MM.1S (cell line): ENCODE data around the gene C1D.

Source experiments
- DNase-seq: peaks from one replicate; pipeline ENCODE4 v3.0.0-alpha.2; 2015
- H2AFZ ChIP-seq: fragments of 300-600 bp; sonication (generic); 2 replicates; pipeline ENCODE4 v1.6.0; 2016; ENCODE audit warnings: antibody characterized with exemption, low read length
- H3F3A ChIP-seq: fragments of 300-600 bp; sonication (generic); 2 replicates; pipeline ENCODE4 v1.6.1; 2016; ENCODE audit warnings: mild to moderate bottlenecking, antibody characterized with exemption, low read length, moderate library complexity, mixed read lengths; ENCODE audit not compliant: insufficient read depth
- H3K27ac ChIP-seq: fragments of 300-600 bp; sonication (generic); 2 replicates; pipeline ENCODE4 v1.5.1; 2016; ENCODE audit warnings: mild to moderate bottlenecking, low read length
- H3K27me3 ChIP-seq: fragments of 300-600 bp; sonication (generic); replicated peaks from 2 replicates; pipeline ENCODE4 v1.6.0; 2016; ENCODE audit warnings: low read length; ENCODE audit not compliant: insufficient read depth
- H3K36me3 ChIP-seq: fragments of 300-600 bp; sonication (generic); replicated peaks from 2 replicates; pipeline ENCODE4 v1.6.1; 2016; ENCODE audit warnings: mild to moderate bottlenecking, low read length, mixed read lengths; ENCODE audit not compliant: insufficient read depth
- H3K4me1 ChIP-seq: fragments of 300-600 bp; sonication (generic); 2 replicates; pipeline ENCODE4 v1.6.1; 2016; ENCODE audit warnings: low read length, mixed read lengths
- H3K4me2 ChIP-seq: fragments of 300-600 bp; sonication (generic); 2 replicates; pipeline ENCODE4 v1.6.0; 2016; ENCODE audit warnings: low read depth, low read length
- H3K4me3 ChIP-seq: fragments of 300-600 bp; sonication (generic); 2 replicates; pipeline ENCODE4 v1.5.1; 2016; ENCODE audit warnings: low read length, mixed read lengths
- H3K79me2 ChIP-seq: fragments of 300-600 bp; sonication (generic); 2 replicates; pipeline ENCODE4 v1.6.1; 2016; ENCODE audit warnings: mixed run types, low read length, mixed read lengths
- H3K9ac ChIP-seq: fragments of 300-600 bp; sonication (generic); 2 replicates; pipeline ENCODE4 v1.6.1; 2016; ENCODE audit warnings: low read length, mixed read lengths
- H3K9me2 ChIP-seq: fragments of 300-600 bp; sonication (generic); replicated peaks from 2 replicates; pipeline ENCODE4 v1.6.1; 2016; ENCODE audit warnings: mild to moderate bottlenecking, low read length, mixed read lengths; ENCODE audit not compliant: insufficient read depth
- H3K9me3 ChIP-seq: fragments of 300-600 bp; sonication (generic); replicated peaks from 2 replicates; pipeline ENCODE4 v1.6.1; 2016; ENCODE audit warnings: mild to moderate bottlenecking, low read length, mixed read lengths; ENCODE audit not compliant: insufficient read depth
- H4K20me1 ChIP-seq: fragments of 300-600 bp; sonication (generic); 2 replicates; pipeline ENCODE4 v1.6.1; 2016; ENCODE audit warnings: mild to moderate bottlenecking, low read length, moderate library complexity, mixed read lengths; ENCODE audit not compliant: insufficient read depth
- CTCF ChIP-seq: fragments of 300-600 bp; sonication (generic); IDR thresholded peaks from 2 replicates; pipeline ENCODE4 v1.5.1; 2016; ENCODE audit warnings: antibody characterized with exemption, low read length, mixed read lengths
- EZH2 ChIP-seq: fragments of 300-600 bp; sonication (generic); optimal IDR thresholded peaks from 2 replicates; pipeline ENCODE3; 2017; ENCODE audit warnings: low read depth, mild to moderate bottlenecking, antibody characterized with exemption, low read length, mixed read lengths
- EZH2phosphoT487 ChIP-seq: fragments of 300-600 bp; sonication (generic); IDR thresholded peaks from 2 replicates; pipeline ENCODE4 v1.6.1; 2018; ENCODE audit warnings: antibody characterized with exemption, low read length

Gene C1D

GRCh38 chr2:68062680-68063387 is at the start of gene C1D:
TSS of gene C1D (minus strand) at chr2:68063004. CDS start at chr2:68047310, 15,694 bp downstream.
- peaks cover 48% of the 10 kb centered on the region for H3K79me2 ChIP-seq
- H3K36me3 ChIP-seq, result no peaks in the 10 kb centered on the region
- TF ChIP-seq EZH2phosphoT487 (no peak), CTCF (no peak), EZH2 (no peak)
- peak within 1 kb of the TSS; percentile 79 for H3K4me3 ChIP-seq
- no peaks in the 10 kb centered on the region for H4K20me1 ChIP-seq
- DNase-seq, result peak; percentile 91
- H3K27me3 ChIP-seq, result no peaks in the 10 kb centered on the region
- no peaks in the 10 kb centered on the region for H3K9me3 ChIP-seq
- H3K9ac ChIP-seq, result peak within 1 kb of the TSS; percentile 85
- peak within 1 kb of the TSS; percentile 82 for H3K4me2 ChIP-seq
- peak within 1 kb of the TSS; percentile 59 for H3K27ac ChIP-seq
- H3K9me2 ChIP-seq, result no peaks in the 10 kb centered on the region
- H2AFZ ChIP-seq, result peak within 1 kb of the TSS; percentile 83
- peaks cover 4% of the 10 kb centered on the region; the same call in 1 of the 2 replicates for H3F3A ChIP-seq
- H3K4me1 ChIP-seq, result peaks cover 9% of the 10 kb centered on the region

- no peak overlapping the region for H3K9ac ChIP-seq
- H3K9me3 ChIP-seq, result no peaks in the 10 kb centered on the region
- peak; percentile 41 for DNase-seq
- H4K20me1 ChIP-seq, result no peaks in the 10 kb centered on the region
- no peak overlapping the region for H3K4me3 ChIP-seq
- TF ChIP-seq CTCF, result 0 out of 2 replicates have a peak, but pooled peaks have one; percentile 16
- TF ChIP-seq EZH2, result no peak
- no peaks in the 10 kb centered on the region for H3K36me3 ChIP-seq
- no peak overlapping the region for H3K4me2 ChIP-seq
- H3K27me3 ChIP-seq, result no peaks in the 10 kb centered on the region
- no peak overlapping the region for H2AFZ ChIP-seq
- H3F3A ChIP-seq, result no peaks in the 10 kb centered on the region
- H3K27ac ChIP-seq, result no peak overlapping the region
- no peaks in the 10 kb centered on the region for H3K9me2 ChIP-seq
- H3K79me2 ChIP-seq, result no peaks in the 10 kb centered on the region
- no peaks in the 10 kb centered on the region for H3K4me1 ChIP-seq
Observed at GRCh38 chr2:68110102-68110501, 47.3 kb upstream of the C1D start.

GRCh38 chr2:68108120-68108519 is 45.3 kb upstream of the C1D start:
- H3F3A ChIP-seq, result no peaks in the 10 kb centered on the region
- H4K20me1 ChIP-seq, result no peaks in the 10 kb centered on the region
- no peak overlapping the region for H3K4me2 ChIP-seq
- no peaks in the 10 kb centered on the region for H3K4me1 ChIP-seq
- TF ChIP-seq EZH2 (no peak), EZH2phosphoT487 (no peak), CTCF (no peak)
- no peaks in the 10 kb centered on the region for H3K9me3 ChIP-seq
- no peaks in the 10 kb centered on the region for H3K27me3 ChIP-seq
- no peaks in the 10 kb centered on the region for H3K36me3 ChIP-seq
- no peak for DNase-seq
- H2AFZ ChIP-seq, result no peak overlapping the region
- no peaks in the 10 kb centered on the region for H3K9me2 ChIP-seq
- no peaks in the 10 kb centered on the region for H3K79me2 ChIP-seq
- no peak overlapping the region for H3K9ac ChIP-seq
- H3K4me3 ChIP-seq, result no peak overlapping the region
- H3K27ac ChIP-seq, result no peak overlapping the region
